ENCODE data around the gene ASCC2. TPM values are rescaled to one million over a fixed set of nuclear protein-coding genes. Genes with fewer than 3 reads are reported as not detected.

ASCC2 gene
- total and polyA plus RNA-seq, 12 donors, result 44.8 to 153 (median 74.7) TPM

GRCh38 chr22:29780220-29780619 lies 57.9 kb downstream of the ASCC2 start:
- TF ChIP-seq POLR2A (IDR thresholded peaks at IDR 0.05), result no peak
- TF ChIP-seq CTCF (IDR thresholded peaks at IDR 0.05), result no peak
- DNase-seq, result no peak
- WGBS, 4 donors, result 95 to 100% (median 96%) methylated on average over 5 of the region's 5 CpGs
- H3K9me3 ChIP-seq (replicated peaks in 1 of 3), result no peaks in the 10 kb centered on the region
- no peaks in the 10 kb centered on the region for H3K36me3 ChIP-seq (replicated peaks in 1 of 2)
- H3K27ac ChIP-seq, result peak overlapping the region in 4 of 5 donors; percentile 31 to 87 (median 72)
- no peak overlapping the region for H3K4me3 ChIP-seq
- H3K27me3 ChIP-seq, result no peaks in the 10 kb centered on the region
- intact Hi-C loops (cut with DNase I), result no loop called here
- peaks cover 49 to 51% of the 10 kb centered on the region in 2 donors for H3K4me1 ChIP-seq (replicated peaks in 1 of 2)

GRCh38 chr22:29773233-29773632 lies 64.8 kb downstream of the ASCC2 start:
- DNase-seq, result peak; percentile 44 to 78 (median 62)
- TF ChIP-seq CTCF (IDR thresholded peaks at IDR 0.05) (no peak), POLR2A (IDR thresholded peaks at IDR 0.05) (no peak)
- intact Hi-C loops (cut with DNase I), result no loop called here

DNA sequence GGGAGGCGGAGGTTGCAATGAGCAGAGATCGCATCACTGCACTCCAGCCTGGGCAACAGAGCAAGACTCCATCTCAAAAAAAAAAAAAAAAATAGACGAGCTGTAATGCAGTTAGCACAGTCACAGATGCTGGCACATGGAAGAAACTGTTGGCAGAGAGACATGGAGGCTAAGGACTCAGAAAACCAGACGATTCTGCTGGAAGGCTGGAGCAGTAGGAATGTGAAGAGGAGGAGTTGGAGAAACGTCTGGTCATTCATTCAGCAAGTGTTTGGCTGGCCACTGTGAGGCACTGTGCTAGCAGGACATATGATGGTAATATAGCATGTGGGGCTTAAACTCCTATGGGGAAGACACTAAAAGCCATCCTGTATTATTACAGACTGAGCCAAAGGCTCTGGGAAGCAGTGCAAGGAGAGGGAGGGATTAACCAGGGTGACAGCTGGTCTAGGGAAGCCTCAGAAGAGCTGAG lies 65.9 kb downstream of the ASCC2 start:
- WGBS, 4 donors, result 38 to 54% (median 50%) methylated on average over 4 to 5 of the region's 5 CpGs
- peak in 3 of 6 experiments; percentile 34 to 42 (median 38) for TF ChIP-seq CTCF (IDR thresholded peaks at IDR 0.05)
- TF ChIP-seq POLR2A (IDR thresholded peaks at IDR 0.05), result no peak
- Histone ChIP-seq H3K9me3 (replicated peaks in 1 of 3) (no peaks in the 10 kb centered on the region), H3K27me3 (no peaks in the 10 kb centered on the region), H3K27ac (peak overlapping the region in 1 of 5 donors; percentile 14), H3K4me1 (replicated peaks in 1 of 2) (peaks cover 10 to 14% of the 10 kb centered on the region in 2 donors), H3K4me3 (no peak overlapping the region), H3K36me3 (replicated peaks in 1 of 2) (peaks cover 0 to 22% of the 10 kb centered on the region in 2 donors)
- intact Hi-C loops (cut with DNase I), result no loop called here
- DNase-seq, result peak in 4 of 7 donors; percentile 45 to 60 (median 50)

More at GRCh38 chr22:29773233-29773632, 64.8 kb downstream of the ASCC2 start:
- Histone ChIP-seq H3K9me3 (replicated peaks in 1 of 3) (no peaks in the 10 kb centered on the region), H3K4me3 (no peak overlapping the region), H3K27me3 (no peaks in the 10 kb centered on the region), H3K27ac (peak overlapping the region in 2 of 5 donors; percentile 58 to 68), H3K4me1 (replicated peaks in 1 of 2) (peaks cover 4 to 10% of the 10 kb centered on the region in 2 donors), H3K36me3 (replicated peaks in 1 of 2) (peaks cover 0 to 22% of the 10 kb centered on the region in 2 donors)
- 19 to 80% (median 41%) methylated on average over 1 to 2 of the region's 2 CpGs for WGBS, 4 donors

DNA sequence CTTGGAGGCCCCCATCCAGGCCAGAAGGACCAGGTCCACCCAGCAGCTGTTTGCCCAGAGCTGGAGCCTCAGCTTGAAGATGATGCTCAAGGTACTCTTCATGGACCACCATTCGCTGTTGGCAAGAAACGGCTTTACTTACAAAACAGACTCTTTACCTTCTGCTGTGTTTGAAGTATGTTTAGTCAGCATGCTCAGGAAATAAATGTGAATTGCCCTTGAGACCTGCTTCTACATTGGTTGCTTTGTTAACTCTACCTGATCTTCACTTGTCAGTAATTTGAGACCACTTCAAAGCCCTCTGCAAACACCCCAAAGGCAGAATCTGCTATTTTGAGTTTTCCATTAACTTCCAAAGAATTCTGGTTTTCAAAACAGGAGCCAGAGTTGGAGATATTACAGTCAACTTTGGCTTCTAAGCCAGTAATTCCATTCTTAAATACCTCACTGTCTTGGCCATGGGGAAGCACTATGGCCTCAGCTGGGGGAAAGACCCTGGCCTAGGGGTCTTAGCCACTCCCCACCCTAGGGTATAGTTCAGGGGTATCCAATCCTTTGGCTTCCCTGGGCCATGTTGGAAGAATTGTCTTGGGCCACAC lies 68.3 kb downstream of the ASCC2 start:
- intact Hi-C loops (cut with DNase I), result no loop called here
- DNase-seq, result no peak
- WGBS, 4 donors, result 70 to 83% (median 79%) methylated on average over 2 of the region's 2 CpGs
- no peaks in the 10 kb centered on the region for H3K27me3 ChIP-seq
- no peak overlapping the region for H3K27ac ChIP-seq
- H3K4me1 ChIP-seq (replicated peaks in 1 of 2), result peaks cover 18 to 25% of the 10 kb centered on the region in 2 donors
- peaks cover 0 to 22% of the 10 kb centered on the region in 2 donors for H3K36me3 ChIP-seq (replicated peaks in 1 of 2)
- TF ChIP-seq CTCF (IDR thresholded peaks at IDR 0.05), result no peak
- no peak for TF ChIP-seq POLR2A (IDR thresholded peaks at IDR 0.05)
- H3K9me3 ChIP-seq (replicated peaks in 1 of 3), result no peaks in the 10 kb centered on the region
- H3K4me3 ChIP-seq, result no peak overlapping the region
